NOMO-1 (cell line): ENCODE measurements around the gene VSIG10L2.
"Not testable (repeated sequence)": the region's sequence is repeated elsewhere in the genome, so short reads cannot be mapped to it uniquely, and the experiment has no call there.

ENCODE experiments used
- DNase-seq, 2 experiments: peaks; one replicate each; lab custom pipeline; 2025; ENCODE audit not compliant: unreplicated experiment in 2 of 2; lab: John Stamatoyannopoulos, UW

Gene VSIG10L2

DNA sequence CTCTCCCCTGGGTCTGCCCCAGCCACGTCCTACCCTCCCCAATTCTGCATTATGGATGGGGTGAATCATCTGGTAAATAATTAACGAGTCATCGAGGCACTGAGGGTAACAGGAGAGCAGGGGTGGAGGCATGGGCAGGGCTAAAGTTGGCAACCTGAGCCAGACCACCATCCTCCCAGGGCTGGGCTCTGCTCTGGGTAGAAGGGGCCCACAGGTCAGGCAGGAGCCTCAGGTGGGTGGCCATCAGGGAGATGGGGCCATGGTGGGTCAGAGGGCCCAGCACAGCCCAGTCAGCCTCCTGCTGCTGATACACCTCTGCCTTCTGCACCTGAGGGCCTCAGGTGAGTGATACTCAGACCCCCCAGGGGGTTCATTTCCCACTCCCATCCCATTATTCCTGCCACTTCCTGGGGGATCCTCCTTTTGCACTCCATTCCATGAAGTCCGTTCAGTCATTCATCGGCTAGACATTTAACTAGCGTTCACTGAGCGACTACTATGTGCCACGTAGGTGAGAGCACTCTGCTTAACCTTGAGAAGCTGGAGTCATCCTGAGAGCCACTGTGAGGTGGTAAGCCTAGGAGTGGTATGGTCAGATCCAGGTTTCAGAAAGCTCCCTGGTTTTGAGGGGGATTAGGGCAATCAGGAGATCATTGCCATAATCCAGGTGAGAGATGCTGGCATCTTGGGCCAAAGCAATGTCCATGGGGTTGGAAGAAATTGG is at the start of gene VSIG10L2:
Gene VSIG10L2, plus strand, starts transcription at position 248 of the 724 bp plus-strand sequence. Its CDS starts 12 bp downstream, at position 260.
- no peak for DNase-seq

DNA sequence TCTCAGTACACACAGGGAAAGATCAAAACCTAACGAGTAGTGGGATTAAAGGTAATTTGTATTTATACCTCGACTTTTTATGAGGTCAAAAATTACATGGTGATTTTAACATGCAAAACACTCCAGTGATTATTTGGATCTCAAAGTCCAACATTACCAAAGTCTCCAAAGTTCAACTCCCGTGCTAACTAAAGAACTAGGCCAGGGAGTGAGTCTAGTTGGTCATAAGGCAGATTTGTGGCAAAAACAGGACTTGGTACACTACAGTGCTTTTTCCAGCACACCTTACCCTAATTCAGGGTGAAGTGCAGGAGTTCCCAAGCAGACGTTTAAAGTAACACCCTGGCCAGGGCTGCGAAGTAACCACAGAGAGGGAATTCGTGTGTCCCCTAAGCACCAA is 44.0 kb upstream of the VSIG10L2 start:
- no peak for DNase-seq

DNA sequence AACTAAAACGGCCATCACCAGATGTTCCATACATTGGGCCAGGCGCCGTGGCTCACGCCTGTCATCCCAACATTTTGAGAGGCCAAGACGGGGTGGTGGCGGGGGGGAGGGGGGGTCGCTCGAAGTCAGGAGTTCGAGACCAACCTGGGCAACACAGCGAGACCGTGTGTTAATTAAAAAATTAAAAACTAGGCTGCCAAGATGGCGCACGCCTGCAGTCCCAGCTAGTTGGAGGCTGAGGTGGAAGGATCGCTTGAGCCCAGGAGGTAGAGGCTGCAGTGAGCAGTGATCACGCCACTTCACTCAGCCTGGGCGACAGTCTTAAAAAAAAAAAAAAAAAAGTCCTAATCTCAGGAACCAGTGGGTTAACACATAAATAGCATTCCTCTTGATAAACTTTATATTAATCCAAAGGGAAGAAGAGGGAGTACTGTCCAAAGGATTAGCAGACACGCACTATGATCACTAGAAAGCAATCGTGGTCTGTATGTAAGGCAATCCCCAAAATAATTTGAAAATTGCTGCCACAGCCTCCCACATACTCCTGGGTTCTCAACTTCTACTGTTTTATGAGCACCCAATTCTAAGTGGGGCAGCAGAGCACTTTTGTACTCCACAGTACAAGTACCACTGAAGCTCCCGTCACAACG is 43.4 kb upstream of the VSIG10L2 start:
- DNase-seq = no peak

DNA sequence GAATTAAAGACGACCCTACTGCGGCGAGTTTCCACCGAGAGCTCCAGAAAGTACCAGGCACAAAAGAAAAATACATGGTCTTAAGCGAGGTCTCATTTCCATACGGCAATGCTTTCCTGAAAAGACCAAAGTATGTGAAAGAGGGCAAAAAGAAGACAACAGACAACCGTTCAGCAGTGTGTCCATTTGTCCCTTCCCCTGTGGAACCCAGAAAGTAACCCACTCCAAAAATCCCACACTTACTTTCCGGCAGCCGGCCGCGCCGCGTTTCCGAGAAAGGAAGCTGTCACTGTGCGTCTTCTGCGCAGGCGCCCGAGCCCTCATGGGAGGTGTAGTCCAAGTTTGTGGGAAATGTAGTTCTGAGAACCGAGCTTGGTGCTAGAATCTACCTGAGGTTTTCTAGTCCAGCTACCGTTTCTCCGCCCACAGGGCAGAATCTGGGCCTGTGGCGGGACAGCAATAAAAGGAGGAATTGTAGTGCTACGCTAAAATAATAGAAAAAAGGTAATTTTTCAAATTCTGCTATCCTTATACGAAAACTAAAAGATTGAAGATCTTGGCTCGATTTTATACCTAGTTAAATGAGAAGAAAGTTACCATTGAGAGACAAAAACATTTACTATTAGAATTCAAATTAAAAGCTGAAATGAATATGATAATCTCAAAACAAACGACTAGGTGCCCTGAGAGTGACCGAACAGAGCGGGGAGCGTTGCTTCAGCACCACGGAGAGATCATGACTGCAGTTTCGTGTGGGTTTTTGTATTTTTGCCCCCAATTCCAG is 42.7 kb upstream of the VSIG10L2 start, which contains the start of gene PUS3:
Gene PUS3, minus strand, starts transcription at position 280 of the 784 bp plus-strand sequence. CDS start 6,922 bp downstream, outside the sequence.
- peak; percentile 77 to 81 for DNase-seq

DNA sequence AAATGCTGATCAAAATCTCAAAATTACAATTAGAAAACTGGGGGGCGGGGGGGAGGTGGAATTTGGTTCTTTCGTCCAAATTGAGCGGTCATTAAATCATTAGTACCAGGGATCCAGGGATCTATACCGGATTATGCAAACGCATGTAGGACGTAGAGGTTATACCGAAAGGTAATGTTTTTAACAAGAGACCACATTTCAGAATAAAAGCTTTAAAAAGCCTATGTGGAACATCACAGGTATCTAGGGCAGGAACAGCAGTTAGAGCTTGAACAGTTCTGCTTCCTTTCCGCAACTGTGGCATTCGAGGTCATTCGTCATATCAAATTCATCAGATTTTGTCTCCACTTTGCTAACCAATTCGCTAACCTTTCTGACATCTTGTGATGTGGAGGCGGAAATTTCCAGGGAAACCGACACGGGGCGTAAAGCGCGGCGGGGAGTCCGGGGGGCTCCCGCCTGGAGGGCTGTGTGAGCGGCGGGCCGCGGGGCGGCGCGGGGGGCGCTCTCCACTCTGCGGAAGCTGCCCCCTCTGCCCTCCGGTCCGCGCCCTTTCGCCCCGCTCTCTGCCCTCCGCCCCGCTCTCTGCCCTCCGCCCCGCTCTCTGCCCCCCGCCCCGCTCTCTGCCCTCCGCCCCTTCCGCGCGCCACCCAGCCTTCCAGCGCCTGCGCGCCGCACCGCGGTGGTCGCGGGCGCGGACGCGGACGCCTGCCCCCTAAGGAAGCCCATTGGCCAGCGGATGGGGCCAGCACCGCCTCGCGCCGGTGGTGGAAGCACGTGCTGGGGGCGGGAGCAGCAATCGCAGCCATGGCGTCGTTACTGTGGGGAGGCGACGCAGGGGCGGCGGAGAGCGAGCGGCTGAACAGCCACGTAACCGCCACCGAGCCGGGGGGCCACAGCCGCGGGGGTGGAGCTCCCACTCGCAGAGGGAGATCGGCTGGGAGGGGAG is 41.9 kb upstream of the VSIG10L2 start, which contains the start of gene DDX25:
Gene DDX25, plus strand, starts transcription at position 798 of the 949 bp plus-strand sequence. Its CDS starts 10 bp downstream, at position 808.
- no peak for DNase-seq

DNA sequence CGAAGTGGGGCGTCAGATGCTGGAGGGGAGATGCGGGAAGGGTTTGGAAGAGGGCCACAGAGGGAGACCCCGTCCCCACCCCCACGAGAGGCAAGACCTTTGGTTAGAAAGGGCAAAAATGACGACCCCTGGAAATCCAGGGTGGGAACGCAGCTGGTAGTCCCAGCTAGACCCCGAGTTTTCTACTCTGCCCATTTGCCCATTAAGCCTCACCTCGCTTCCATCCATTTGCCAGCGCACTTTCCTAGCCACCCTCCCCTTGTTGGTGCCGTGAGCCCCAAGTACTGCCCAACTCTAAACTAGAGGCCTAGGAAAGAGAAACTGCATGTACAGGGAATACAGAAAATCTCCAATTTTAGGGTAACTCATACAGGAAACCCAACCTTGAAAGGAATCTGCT is 41.2 kb upstream of the VSIG10L2 start:
- DNase-seq = no peak

DNA sequence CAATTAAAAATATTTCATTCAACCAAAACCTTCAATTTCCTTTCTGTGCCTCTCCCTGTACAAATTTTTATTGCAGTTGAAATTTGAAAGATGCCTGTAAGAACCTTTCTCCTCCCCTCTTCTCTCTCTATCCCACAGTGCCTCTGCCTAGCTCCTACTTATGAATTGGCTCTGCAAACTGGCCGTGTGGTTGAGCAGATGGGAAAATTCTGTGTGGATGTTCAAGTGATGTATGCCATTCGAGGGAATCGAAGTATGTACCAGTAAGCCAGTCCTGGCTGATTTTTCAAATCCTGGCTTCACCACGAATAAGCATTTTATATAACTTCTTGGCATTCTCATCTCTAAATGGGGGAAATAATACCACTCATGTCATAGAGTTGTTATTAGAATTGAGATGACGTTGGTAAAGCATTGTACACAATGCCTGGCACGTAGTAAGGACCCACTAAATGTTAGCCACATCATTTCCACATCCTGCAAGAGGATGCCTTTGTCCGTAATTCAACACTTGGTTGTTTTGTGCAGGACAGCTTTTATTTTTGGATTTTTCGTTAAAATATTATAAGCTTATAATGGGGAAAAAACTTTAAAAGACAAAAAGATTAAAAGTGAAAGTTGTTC is 35.5 kb upstream of the VSIG10L2 start:
- no peak for DNase-seq

DNA sequence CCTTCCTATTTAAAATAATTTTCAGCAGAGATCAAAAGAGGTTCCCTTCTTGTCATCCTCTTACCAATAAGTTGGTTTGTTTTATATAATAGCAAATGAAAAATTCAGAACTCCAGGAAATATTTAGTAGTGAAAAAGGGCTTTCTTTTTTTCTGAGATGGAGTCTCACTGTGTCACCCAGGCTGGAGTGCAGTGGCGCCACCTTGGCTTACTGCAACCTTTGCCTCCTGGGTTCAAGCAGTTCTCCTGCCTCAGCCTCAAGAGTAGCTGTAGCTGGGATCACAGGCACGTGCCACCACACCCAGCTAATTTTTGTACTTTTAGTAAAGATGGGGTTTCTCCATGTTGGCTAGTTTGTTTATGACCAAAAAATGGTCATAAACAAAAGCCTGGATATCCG is 31.2 kb upstream of the VSIG10L2 start:
- DNase-seq = not testable (repeated sequence)

DNA sequence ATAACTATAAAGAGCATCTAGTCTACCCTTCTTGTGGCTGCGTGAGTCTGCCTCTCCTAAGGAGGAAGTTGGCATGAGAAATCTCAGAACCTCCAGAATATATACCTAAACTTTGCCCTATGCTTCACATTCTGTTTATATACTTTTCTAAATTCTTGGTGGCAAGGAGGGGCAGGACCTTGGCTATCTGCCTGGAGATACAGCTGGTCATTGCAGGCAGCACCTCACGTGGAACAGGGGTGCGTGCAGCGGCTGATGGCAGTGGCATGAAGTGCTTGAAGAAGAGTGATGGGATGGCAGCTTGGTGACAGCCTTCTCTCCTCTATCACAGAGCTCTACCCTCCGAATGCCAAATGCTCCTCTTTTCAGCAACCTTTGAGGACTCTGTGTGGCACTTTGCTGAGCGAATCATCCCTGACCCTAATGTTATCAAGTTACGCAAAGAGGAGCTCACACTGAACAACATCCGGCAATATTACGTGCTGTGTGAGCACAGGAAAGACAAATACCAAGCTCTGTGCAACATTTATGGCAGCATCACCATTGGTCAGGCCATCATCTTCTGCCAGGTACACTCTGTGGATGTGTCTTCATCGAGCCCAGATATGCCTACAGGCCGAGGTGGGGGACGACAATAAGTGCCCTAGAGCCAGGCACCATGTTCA is 29.0 kb upstream of the VSIG10L2 start:
- DNase-seq = no peak

DNA sequence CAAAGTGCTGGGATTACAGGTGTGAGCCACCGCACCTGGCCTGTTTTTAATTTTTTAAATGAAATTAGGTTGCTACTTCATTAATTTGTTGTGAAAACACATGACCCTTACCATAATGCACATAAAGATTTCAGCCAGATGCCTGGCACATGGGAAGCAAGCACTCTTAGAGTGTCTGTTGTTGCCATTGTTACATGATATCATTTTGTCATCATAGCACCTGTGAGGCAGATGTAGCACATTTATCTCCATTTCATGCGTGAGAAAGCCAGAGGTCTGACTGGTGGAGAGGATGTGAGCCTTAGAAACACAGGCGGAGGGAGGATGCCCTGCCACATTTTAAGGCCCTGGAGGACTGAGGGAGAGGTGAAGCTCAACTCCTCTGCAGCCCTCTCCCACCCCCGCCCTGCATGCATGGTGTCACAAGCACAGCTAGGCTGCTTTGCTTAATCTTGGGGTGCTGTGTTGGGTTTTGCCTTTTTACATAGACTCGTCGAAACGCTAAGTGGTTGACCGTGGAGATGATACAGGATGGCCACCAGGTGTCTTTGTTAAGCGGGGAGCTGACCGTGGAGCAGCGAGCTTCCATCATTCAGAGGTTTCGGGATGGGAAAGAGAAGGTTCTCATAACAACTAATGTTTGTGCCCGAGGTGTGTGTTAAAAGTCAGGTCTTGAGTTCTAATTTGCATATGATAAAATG is 27.6 kb upstream of the VSIG10L2 start:
- DNase-seq = no peak

DNA sequence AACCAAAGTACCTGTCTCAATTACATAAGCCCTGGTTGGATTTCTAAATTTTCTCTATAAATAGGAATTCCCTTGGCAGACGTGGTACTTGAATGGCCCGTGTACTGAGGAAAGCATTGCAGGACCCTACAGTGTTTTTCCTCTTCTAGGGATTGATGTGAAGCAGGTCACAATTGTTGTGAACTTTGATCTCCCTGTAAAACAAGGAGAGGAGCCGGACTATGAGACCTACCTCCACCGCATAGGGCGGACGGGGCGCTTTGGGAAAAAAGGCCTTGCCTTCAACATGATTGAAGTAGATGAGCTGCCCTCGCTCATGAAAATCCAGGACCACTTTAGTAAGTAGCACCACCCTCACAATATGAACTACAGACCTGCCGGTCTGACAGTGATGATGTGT is 24.8 kb upstream of the VSIG10L2 start:
- no peak for DNase-seq

DNA sequence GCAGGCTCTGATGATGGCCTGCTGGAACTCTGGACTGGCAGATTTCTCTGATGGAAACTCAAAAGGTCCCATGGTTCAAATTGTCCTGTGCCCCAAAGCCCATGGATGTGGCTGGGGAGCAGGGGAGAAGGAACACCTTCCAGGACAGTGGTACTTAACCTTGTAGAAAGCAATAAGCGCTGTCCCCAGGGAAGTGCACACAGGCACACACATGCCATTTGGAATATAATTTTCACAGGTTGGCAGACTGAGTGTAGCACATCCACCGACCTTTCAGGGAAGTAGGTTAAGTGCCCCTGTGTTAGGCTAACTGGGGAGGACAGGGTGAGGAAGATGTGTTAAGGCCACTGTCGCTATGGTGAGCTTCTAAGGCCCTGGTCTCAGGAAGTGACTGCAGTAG is 23.7 kb upstream of the VSIG10L2 start:
- no peak for DNase-seq

DNA sequence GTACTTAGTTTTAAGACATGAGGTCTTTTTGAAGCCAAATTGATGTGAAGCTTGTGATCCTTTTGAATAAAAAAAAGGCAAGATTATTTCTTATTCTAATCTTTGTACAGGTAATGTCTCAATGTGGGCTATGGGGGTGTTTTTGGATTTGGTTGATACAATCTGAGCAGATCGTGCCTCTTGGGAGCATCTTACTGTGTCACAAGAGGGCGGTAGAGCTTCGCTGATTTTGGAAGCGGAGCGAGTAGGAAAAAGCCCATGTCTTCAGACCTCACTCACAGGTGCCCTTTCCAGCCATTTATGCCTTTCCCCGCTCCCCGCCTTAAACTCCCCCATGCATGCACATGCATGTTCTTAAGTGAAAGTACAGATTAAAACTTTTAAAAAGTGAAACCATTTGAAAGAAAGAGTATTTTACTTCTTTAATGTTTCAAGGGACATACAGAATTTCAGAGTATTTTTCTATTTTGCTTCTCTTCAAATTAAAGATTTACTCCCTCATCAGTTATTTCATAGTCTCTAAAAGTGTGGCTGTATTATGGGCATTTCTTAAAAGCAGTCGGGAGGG is 22.7 kb upstream of the VSIG10L2 start:
- peak; percentile 56 to 74 for DNase-seq

DNA sequence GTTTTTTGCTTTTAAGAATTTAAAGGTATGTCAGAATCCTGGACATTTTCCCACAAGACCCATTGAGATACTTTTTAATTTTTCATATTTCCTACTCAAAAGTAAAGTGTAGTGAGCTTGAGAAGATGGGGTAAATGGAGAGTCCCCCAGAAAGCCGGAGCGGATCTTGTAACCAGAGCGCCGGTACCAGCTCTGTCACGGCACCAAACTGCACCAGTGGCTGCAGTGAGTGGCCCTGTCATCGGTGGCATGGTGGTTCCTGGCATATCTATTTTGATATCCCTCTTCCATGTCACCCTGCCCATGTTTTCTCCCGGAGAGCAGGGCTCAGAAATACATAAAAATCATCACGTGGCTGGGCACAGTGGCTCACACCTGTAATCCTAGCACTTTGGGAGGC is 22.2 kb upstream of the VSIG10L2 start:
- no peak for DNase-seq

DNA sequence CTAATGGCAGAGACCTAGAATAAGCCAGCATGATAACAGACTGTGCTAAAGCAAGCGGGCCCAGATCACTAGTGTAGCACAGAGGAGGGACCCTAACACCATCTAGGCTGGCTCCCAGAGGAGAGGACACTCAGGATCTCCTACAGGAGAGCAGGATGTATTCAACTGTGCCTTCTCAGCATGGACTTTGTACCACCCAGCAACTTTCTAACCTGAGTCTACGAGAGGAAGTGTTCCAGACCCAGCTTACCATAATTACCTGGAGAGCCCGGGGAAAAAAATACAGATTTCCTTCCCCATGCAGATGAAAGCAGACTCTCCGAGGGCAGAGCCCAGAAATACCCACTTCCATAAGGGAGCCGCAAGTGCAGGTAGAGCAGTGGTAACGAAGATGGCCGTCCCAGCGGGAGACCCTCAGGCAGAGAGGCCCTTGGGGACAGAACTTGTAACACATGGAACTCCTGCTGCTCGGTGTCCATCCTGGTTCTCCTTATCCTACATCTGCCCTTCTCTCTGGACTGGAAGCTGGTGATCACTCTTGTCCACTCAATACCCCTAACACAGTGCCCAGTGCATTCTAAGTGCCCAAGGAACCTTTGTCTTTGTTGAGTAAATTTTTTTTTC is 21.3 kb upstream of the VSIG10L2 start:
- no peak for DNase-seq

DNA sequence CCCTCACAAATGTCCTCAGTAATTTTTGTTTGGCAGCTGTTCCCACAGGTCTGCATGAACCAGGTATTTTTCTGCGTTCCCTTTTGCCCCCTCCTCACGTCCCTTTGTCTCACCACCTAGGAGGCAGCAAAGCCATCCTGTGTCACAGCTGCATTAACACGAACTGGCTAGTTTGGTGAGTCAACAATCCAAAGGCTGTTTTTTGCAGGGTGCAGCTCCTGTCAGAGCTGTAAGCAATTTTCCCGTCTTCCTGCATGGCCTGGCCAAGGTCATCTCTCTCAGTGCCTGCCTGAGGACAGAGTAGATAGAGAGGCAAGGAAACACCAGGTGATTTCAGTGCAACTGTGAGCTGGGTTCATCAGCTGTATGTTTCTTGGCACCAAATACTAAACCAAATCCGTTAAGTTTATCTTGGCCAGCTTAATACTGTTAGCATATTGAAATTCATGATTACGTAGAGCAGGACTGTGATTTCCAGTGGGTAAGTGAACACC is 20.6 kb upstream of the VSIG10L2 start:
- DNase-seq = no peak

DNA sequence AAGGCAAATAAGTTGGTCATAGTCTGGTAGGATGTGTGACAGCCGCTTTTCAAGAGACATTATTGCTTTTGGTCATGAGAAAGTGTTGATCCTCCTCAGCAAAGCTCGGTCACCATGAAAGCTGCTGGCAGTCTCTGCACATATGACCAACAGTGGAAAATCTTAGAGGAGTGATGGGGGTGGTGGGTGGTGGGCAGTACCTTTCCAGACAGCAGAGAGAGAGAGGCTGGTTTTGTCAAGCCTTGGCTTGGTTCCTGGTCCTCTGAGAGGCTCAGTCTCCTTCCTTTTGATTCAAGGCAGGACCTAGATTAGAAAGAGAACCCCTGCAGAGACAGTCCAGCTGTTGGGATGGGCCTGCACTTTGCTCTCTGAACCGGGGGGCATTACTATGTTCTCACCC is 20.0 kb upstream of the VSIG10L2 start:
- no peak for DNase-seq

DNA sequence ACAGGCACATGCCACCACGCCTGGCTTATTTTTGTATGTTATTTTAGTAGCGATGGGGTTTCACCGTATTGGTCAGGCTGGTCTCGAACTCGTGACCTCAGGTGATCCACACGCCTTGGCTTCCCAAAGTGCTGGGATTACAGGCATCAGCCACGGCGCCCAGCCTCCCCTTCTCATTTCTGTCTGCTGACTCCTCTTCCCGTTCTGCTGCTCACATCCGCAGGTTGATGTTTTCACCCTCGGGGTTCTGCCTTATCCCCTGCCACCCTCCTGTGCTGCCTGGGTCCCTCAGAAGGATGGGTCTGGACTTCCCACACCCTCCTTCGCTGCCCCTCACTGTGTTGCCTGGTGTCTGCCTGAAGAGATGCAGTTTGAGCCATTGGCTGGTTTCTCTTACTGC is 19.2 kb upstream of the VSIG10L2 start:
- no peak for DNase-seq
